Measurements from ENCODE around the gene KRTAP4-8.
A peak's percentile ranks its signal among the peaks of the same experiment; 100 is the strongest.

KRTAP4-8 gene

GRCh38 chr17:41048441-41048840, 49.5 kb downstream of the KRTAP4-8 start:
- WGBS, 2 experiments (ENCODE audit: insufficient coverage in 2 of 2), result 72 to 75% methylated on average over 2 to 4 of the region's 7 CpGs
- Histone ChIP-seq H3K9me3 (ENCODE audit: control insufficient read depth, low read length) (peaks cover 4% of the 10 kb centered on the region), H3K36me3 (ENCODE audit: control insufficient read depth, insufficient read depth, low read length) (no peaks in the 10 kb centered on the region), H3K4me1 (ENCODE audit: control insufficient read depth, insufficient read depth, low read length, poor library complexity, severe bottlenecking) (peaks cover 8% of the 10 kb centered on the region), H3K27ac (ENCODE audit: low read depth, low read length, severe bottlenecking) (peak overlapping the region; percentile 70), H3K4me3 (ENCODE audit: extremely low read depth, insufficient read depth, low read length, poor library complexity, severe bottlenecking) (no peak overlapping the region)
